SJSA1 (cell line): ENCODE results near the gene USP9X. TPM values are rescaled to one million over a fixed set of nuclear protein-coding genes. Genes with fewer than 3 reads are reported as not detected.

Experiments
- DNase-seq, 2 experiments: peaks; one replicate each; pipeline ENCODE4 v3.0.0-alpha.2; 2015 to 2020; ENCODE audit warnings: low spot score in 2 of 2, low read depth in 1 of 2
- H3K27ac ChIP-seq: fragments of 250-450 bp; sonication (Bioruptor Pico); 2 replicates; pipeline ENCODE4 v1.5.1; 2020; ENCODE audit warnings: mild to moderate bottlenecking, moderate library complexity
- H3K27me3 ChIP-seq: fragments of 250-450 bp; sonication (Bioruptor Pico); replicated peaks from 2 replicates; pipeline ENCODE4 v1.5.1; 2020; ENCODE audit warnings: mild to moderate bottlenecking, moderate library complexity
- H3K36me3 ChIP-seq: fragments of 250-450 bp; sonication (Bioruptor Pico); 2 replicates; pipeline ENCODE4 v1.5.1; 2020; ENCODE audit warnings: mild to moderate bottlenecking
- H3K4me1 ChIP-seq: fragments of 250-450 bp; sonication (Bioruptor Pico); replicated peaks from 2 replicates; pipeline ENCODE4 v1.6.1; 2021; ENCODE audit warnings: mild to moderate bottlenecking
- H3K4me3 ChIP-seq: fragments of 250-450 bp; sonication (Bioruptor Pico); 2 replicates; pipeline ENCODE4 v1.5.1; 2020; ENCODE audit warnings: mild to moderate bottlenecking
- H3K9me3 ChIP-seq: fragments of 250-450 bp; sonication (Bioruptor Pico); replicated peaks from 2 replicates; pipeline ENCODE4 v1.5.1; 2020; ENCODE audit warnings: mild to moderate bottlenecking
- total RNA-seq: library from RNA; depleted of rRNA; stranded (reverse); fragments of >200 nt; shearing (Covaris generic); gene quantifications from 2 replicates; pipeline ENCODE4 v1.2.3, GENCODE V29; 2014

The USP9X gene
- total RNA-seq, 1 experiment from 2014 or later, result 51.8 TPM

DNA sequence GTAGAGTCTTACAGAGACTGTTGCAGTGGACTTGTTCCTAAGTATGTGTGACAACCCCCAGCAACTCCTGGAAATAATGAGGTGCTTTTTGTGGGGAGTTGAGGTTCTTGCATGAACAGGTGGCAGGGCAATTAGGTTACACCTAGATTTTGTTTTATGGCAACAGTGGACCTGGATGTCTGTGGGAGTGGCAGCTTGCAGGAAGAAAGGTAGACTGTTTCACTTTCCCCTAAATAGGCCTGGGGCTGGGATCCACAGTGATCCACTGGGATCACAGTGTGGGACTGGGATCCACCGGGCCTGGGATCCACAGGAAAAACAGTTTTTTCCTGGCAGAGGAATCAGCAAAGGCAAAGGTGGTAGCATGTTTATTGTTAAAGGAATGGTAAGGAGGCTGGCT lies 18.3 kb upstream of the USP9X start:
- Histone ChIP-seq H3K9me3 (no peaks in the 10 kb centered on the region), H3K4me1 (no peaks in the 10 kb centered on the region), H3K36me3 (no peaks in the 10 kb centered on the region), H3K4me3 (no peak overlapping the region), H3K27ac (no peak overlapping the region), H3K27me3 (no peaks in the 10 kb centered on the region)
- no peak for DNase-seq

DNA sequence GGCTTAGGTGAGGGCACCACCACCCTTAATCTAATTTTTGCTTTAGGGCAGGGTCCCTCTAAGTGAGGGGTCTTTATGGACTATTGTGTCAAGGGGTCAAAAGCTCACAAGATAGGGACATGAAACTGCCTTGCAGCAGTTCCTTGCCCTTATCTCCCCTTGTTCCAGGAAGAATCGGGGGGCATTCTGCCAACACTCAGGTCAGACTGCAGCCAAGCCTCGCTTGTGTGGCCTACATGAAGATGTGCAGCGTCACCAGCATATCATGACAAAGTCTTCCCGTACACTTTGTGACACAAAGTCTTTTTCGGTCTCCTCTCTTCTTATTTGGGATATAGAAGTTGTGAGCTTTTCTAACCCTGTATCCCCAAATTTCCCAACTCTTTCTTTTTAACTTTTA lies 17.5 kb upstream of the USP9X start:
- Histone ChIP-seq H3K36me3 (no peaks in the 10 kb centered on the region), H3K9me3 (no peaks in the 10 kb centered on the region), H3K4me3 (no peak overlapping the region), H3K27me3 (no peaks in the 10 kb centered on the region), H3K27ac (no peak overlapping the region), H3K4me1 (no peaks in the 10 kb centered on the region)
- no peak for DNase-seq

DNA sequence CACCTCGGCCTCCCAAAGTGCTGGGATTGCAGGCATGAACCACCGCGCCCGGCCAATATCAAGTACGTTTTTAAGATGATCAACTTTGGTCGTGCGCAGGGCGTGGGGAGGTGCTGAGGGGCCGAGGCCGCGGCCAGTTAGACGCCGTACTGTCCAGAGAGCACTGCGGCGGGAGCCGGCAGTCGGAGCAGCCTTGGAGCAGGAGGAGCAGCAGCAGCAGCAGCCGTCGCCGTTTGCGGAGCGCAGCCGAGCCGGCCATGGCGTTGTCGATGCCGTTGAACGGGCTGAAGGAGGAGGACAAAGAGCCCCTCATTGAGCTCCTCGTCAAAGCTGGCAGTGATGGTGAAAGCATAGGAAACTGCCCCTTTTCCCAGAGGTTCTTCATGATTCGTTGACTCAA lies 8.5 kb upstream of the USP9X start:
- no peaks in the 10 kb centered on the region for H3K9me3 ChIP-seq
- no peaks in the 10 kb centered on the region for H3K4me1 ChIP-seq
- H3K36me3 ChIP-seq, result no peaks in the 10 kb centered on the region
- no peak overlapping the region for H3K27ac ChIP-seq
- DNase-seq, result no peak
- no peak overlapping the region for H3K4me3 ChIP-seq
- H3K27me3 ChIP-seq, result no peaks in the 10 kb centered on the region

DNA sequence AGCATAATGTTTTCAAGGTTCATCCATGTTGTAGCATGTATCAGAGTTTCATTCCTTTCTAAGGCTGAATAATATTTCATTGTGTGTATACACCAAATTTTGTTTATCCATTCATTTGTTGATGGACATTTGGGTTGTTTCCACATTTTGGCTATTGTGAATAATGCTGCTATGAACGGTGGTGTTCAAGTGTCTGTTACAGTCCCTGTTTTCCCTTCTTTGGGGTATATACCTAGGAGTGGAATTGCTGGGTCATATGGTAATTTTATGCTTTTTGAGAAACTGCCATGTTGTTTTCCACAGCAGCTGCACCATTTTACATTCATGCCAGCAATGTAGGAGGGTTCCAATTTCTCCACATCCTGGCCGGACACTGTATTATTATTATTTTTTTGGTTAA lies 3.4 kb upstream of the USP9X start:
- no peak for DNase-seq
- no peak overlapping the region for H3K4me3 ChIP-seq
- no peak overlapping the region for H3K27ac ChIP-seq
- H3K27me3 ChIP-seq, result no peaks in the 10 kb centered on the region
- 0 out of 2 replicates have a peak, but pooled peaks cover 3% of the 10 kb centered on the region for H3K4me1 ChIP-seq
- H3K36me3 ChIP-seq, result peaks cover 9% of the 10 kb centered on the region; the same call in 1 of the 2 replicates
- no peaks in the 10 kb centered on the region for H3K9me3 ChIP-seq

DNA sequence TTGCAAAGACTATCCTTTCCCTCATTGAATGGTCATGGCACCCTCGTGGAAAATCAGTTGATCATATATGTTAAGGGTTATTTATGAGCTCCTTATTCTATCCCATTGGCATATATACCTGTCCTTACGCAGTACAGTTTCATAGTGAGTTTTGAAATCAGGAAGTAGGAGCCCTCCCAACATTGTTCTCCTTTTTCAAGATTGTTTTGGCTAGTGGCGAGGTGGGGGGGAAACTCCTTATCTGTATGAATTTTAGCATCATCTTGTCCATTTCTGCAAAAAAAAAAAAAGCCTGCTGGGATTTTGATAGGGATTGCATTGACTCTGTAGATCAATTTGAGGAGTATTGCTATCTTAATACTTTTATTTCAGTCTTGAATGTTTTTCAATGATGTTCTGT lies 2.5 kb upstream of the USP9X start:
- no peak overlapping the region for H3K4me3 ChIP-seq
- DNase-seq, result no peak
- H3K27ac ChIP-seq, result no peak overlapping the region
- H3K4me1 ChIP-seq, result 0 out of 2 replicates have a peak, but pooled peaks cover 3% of the 10 kb centered on the region
- H3K9me3 ChIP-seq, result no peaks in the 10 kb centered on the region
- peaks cover 9% of the 10 kb centered on the region; the same call in 1 of the 2 replicates for H3K36me3 ChIP-seq
- no peaks in the 10 kb centered on the region for H3K27me3 ChIP-seq

DNA sequence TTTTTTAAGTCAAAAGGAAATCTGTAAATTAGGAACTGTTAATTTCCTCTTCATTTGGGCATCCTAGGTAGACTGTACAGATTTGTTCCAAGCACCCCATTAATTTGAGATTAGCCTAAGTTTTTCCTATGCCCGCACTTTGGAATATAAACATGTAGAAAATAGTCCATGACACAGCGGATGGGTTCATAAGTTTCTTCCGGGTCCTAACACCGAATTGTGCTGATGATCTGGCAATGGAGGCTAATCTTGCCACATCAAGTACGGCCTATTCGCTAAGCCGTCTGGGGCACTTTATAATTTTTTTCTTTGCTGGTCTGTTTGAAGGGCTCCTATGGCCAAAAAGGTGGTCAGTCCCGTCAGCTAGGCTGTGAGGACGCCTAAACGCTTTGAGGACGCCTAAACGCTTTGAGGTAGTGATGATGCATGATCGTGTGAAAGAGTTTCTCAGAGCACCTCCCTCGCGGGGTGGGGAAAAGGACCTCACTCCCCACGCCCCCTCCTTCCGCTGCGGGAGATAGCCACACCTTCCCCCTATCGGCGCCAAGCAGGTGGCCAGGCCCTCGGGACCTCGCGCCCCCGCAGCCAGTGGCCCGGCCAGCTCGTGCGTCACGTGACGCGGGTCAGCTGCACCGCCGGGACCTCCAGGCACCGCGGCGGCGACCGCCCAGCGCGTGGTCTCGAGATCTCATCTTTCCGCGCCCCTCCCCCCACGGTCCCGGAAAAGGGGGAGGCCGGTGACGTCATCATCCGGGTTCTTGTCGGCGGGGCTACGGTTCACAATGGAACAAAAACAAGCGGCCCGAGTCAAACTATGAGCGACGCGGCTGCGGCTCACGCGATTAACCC lies 977 bp upstream of the USP9X start:
- Histone ChIP-seq H3K4me3 (peak overlapping the region; percentile 83), H3K9me3 (no peaks in the 10 kb centered on the region), H3K4me1 (0 out of 2 replicates have a peak, but pooled peaks cover 6% of the 10 kb centered on the region), H3K27me3 (no peaks in the 10 kb centered on the region), H3K36me3 (peaks cover 9% of the 10 kb centered on the region; the same call in 1 of the 2 replicates), H3K27ac (peak overlapping the region; percentile 100)
- DNase-seq, result peak; percentile 95 to 99

DNA sequence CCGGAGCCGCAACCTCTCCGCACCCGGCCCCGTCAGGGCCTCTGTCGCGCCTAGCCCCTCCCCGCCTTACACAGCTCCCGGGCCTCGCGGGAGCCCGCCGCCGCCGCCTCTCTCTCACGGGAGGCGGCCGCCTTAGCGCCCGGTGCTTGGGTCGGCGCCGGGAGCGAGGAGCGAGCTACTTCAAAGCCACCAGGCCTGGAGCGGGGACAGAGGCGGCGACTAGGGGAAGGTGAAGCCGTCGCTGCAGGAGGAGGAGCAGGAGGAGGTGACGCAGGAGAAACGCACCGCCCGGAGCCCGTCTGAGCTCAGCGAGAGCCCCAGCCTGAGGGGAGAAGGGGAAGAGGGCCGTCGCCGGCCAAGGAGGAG lies 250 bp downstream of the USP9X start:
- peak; percentile 53 to 80 for DNase-seq

DNA sequence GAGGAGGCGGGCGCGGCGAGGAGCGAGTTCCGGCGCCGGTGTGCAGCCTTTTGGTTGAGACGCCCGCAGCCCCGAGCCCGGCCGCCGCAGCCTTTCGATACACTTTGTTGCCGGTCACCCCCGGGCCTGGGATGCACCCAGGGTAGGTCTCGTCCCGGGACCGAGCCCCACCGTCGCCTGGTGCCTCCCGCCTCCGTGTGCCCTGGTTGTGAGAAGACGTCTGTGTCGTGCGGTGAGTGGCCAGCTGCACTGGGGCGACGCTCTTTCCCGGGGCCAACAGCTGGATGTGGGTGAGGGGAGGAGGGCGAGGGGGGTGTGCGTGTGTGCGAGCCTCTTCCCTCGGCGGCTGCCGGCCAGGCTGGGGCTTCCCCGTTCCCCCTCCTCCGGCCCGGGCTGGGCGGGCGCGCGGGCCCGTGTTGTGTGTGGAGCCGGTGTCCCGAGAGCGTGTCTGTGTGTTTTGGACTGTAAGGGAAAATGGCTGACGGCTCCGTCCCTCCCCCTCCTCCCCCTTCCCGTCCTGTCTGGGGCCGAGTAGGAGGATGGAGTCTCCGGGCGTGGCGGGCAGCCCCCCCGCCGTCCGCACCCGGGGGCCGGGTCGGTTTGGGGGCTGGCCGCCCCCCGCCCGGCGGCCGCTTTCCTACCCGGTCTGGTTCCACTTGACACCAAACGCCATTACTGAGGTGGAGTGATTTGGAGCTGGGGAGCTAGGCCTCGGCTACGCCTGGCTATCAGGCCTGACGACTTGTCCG lies 807 bp downstream of the USP9X start:
- Histone ChIP-seq H3K36me3 (peaks cover 9% of the 10 kb centered on the region; the same call in 1 of the 2 replicates), H3K27ac (peak overlapping the region; percentile 100), H3K4me3 (peak overlapping the region; percentile 83), H3K4me1 (peaks cover 14% of the 10 kb centered on the region), H3K9me3 (no peaks in the 10 kb centered on the region), H3K27me3 (no peaks in the 10 kb centered on the region)
- peak; percentile 48 to 58 for DNase-seq

More for the DNA sequence above, 250 bp downstream of the USP9X start:
- peaks cover 9% of the 10 kb centered on the region; the same call in 1 of the 2 replicates for H3K36me3 ChIP-seq
- peaks cover 9% of the 10 kb centered on the region; the same call in 1 of the 2 replicates for H3K4me1 ChIP-seq
- H3K27ac ChIP-seq, result peak overlapping the region; percentile 100
- no peaks in the 10 kb centered on the region for H3K9me3 ChIP-seq
- H3K27me3 ChIP-seq, result no peaks in the 10 kb centered on the region
- H3K4me3 ChIP-seq, result peak overlapping the region; percentile 83

DNA sequence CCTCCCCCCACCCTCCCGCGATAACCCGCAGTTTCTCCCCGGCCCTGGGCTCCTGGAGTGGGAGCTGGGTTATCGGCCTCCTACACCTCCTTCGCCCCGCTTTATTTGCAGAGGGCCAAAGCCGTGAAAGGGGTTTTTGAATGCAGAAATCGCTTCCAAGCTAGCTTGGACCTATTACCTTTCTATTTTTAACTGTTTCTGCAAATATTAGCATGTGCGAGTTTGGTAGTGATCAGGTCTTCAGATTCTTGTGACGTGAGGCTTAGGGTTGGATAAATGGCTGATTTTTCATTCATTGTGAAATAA lies 1.3 kb downstream of the USP9X start:
- H3K36me3 ChIP-seq, result peaks cover 9% of the 10 kb centered on the region; the same call in 1 of the 2 replicates
- H3K27ac ChIP-seq, result peak overlapping the region; percentile 100
- peak overlapping the region; percentile 83 for H3K4me3 ChIP-seq
- H3K4me1 ChIP-seq, result peaks cover 15% of the 10 kb centered on the region
- no peaks in the 10 kb centered on the region for H3K9me3 ChIP-seq
- DNase-seq, result peak in 1 of 2 experiments; percentile 60
- no peaks in the 10 kb centered on the region for H3K27me3 ChIP-seq

DNA sequence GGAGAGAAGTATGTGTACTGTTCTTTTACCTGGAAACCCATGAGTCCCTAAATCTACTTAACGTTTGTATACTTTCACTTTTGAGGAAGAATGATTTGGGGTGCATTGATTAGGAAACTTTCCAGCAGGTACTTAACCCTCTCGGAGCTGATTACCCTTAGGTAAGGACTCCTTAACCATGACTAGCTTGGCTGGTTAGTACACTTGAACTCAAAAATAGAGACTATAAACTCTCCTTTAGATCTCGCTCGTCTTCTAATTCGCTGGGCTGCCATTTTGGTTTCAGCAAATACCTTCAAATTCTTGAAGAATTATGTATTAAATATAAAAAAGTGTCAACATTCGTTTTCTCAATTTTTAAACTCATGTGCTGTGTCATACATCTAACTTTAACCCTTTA lies 2.0 kb downstream of the USP9X start:
- Histone ChIP-seq H3K4me3 (peak overlapping the region; percentile 83), H3K36me3 (peaks cover 9% of the 10 kb centered on the region; the same call in 1 of the 2 replicates), H3K9me3 (no peaks in the 10 kb centered on the region), H3K27ac (no peak overlapping the region), H3K27me3 (no peaks in the 10 kb centered on the region), H3K4me1 (peaks cover 15% of the 10 kb centered on the region)
- DNase-seq, result no peak

DNA sequence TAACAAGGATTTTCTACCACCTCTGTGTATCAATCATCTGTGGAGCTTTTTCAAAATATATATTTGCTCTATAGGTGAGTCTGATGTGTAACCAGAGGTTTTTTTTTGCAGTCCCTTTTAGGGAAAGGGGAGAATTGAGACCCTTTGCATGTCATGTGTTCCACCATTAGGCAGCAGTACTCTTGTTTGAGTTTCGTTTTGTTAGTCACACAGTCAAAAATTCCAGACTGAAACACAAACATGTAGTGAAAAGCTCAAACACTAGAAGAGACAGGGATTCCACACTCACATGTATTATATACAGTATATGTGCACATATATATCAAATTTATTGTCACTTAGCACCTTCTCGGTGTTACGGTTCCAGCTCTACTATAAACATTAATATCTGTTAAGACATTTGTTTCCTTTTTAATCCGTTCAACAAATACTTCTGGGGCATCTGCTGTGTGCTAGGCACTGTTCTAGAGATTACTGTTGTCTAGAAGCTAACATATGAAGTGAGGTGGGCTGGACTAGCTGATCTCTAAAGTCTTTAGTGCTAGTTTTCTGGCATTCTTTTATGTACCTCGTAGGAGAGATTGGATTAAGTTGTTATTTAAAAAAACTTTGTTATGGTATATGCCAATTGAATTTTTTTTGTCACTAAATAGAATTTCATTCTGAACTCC lies 5.5 kb downstream of the USP9X start:
- Histone ChIP-seq H3K27ac (no peak overlapping the region), H3K4me1 (peaks cover 14% of the 10 kb centered on the region), H3K9me3 (no peaks in the 10 kb centered on the region), H3K27me3 (no peaks in the 10 kb centered on the region), H3K4me3 (no peak overlapping the region), H3K36me3 (peaks cover 12% of the 10 kb centered on the region)
- no peak for DNase-seq

DNA sequence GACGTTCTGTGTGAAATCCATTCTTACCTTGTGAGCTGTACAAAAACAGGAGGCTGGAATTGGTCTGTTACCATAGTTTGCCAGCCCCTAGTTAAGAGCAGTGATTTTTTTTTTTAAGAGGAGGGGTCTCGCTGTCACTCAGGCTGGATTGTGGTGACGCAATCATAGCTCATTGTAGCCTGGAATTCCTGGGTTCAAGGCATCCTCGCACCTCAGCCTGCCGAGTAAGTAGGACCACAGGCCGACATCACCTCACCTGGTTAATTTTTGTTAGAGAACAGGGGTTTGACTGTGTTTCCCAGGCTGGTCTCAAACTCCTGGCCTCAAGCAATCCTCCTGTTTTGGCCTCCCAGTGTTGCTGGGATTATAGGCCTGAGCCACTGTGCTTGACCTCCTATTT lies 7.5 kb downstream of the USP9X start:
- Histone ChIP-seq H3K4me3 (no peak overlapping the region), H3K27ac (no peak overlapping the region), H3K4me1 (peaks cover 28% of the 10 kb centered on the region), H3K36me3 (peaks cover 7% of the 10 kb centered on the region), H3K27me3 (no peaks in the 10 kb centered on the region), H3K9me3 (no peaks in the 10 kb centered on the region)
- no peak for DNase-seq

DNA sequence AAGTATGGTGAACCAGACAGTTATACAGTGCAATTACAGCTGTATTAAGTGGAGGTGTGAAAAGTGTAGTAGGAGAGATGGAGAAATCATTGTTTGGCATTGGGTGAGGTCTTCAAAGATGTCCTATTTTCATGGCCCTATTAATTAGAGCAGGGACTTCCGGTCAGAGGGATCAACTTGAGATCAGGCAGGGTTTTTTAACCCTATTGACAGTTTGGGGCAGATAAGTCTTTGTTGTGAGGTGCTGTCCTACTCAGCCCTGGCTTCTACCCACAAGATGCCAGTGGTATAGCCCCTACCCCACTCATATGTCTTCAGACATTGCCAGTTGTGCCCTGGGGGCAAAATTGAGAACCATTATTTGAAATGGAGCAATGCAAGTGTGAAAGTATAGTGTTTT lies 9.9 kb downstream of the USP9X start:
- H3K27me3 ChIP-seq, result no peaks in the 10 kb centered on the region
- H3K9me3 ChIP-seq, result no peaks in the 10 kb centered on the region
- H3K36me3 ChIP-seq, result peaks cover 7% of the 10 kb centered on the region
- H3K4me3 ChIP-seq, result no peak overlapping the region
- H3K4me1 ChIP-seq, result peaks cover 24% of the 10 kb centered on the region
- DNase-seq, result no peak
- H3K27ac ChIP-seq, result no peak overlapping the region

DNA sequence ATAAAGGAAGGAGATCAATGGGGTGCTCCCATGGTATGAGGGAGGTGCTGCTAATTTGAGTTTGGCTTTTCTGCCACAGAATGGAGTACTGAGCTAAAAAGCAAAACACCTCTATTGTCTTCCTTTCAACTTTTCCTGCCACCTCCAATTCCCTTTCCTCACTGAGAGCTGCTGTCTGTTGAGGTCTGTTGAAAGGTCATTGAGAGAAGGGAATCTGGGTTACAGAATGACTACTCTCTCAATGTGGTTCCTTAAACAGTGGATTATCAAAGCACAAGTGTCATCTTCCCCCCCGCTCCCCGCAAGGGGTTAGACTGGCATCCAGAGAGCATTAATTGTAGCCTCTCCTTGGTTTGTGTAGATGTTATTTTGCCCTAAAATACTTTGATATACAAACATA lies 10.7 kb downstream of the USP9X start:
- peaks cover 18% of the 10 kb centered on the region for H3K4me1 ChIP-seq
- H3K27ac ChIP-seq, result no peak overlapping the region
- no peaks in the 10 kb centered on the region for H3K27me3 ChIP-seq
- peaks cover 7% of the 10 kb centered on the region for H3K36me3 ChIP-seq
- no peaks in the 10 kb centered on the region for H3K9me3 ChIP-seq
- no peak overlapping the region for H3K4me3 ChIP-seq
- no peak for DNase-seq
